Right atrium auricular region (tissue), 2 donors: ENCODE data around the gene SLC35E1. TPM values are rescaled to one million over a fixed set of nuclear protein-coding genes. Genes with fewer than 3 reads are reported as not detected.

Experiments used
- DNase-seq: peaks from one replicate; pipeline ENCODE4 v3.0.0-alpha.2; 2019; ENCODE audit warnings: low spot score
- H3K27ac ChIP-seq, 2 donors: fragments of 200-600 bp; sonication (generic); 1 replicate in 1 of 2; 2 replicates in 1 of 2; pipeline ENCODE4 v1.5.1; 2016 to 2019
- H3K27me3 ChIP-seq, 2 donors: fragments of 200-600 bp; sonication (generic); one replicate each; pipeline versions ENCODE4 v1.5.1 to v1.6.0; 2017 to 2019
- H3K36me3 ChIP-seq: fragments of 200-600 bp; sonication (generic); one replicate; pipeline ENCODE4 v1.5.1; 2016
- H3K4me1 ChIP-seq, 2 donors: fragments of 200-600 bp; sonication (generic); one replicate each; pipeline versions ENCODE4 v1.5.1 to v1.6.0; 2017 to 2019
- H3K4me3 ChIP-seq, 2 donors: fragments of 200-600 bp; sonication (generic); 1 replicate in 1 of 2; 2 replicates in 1 of 2; pipeline ENCODE4 v1.5.1; 2017 to 2019; ENCODE audit warnings: mild to moderate bottlenecking in 1 of 2, moderate library complexity in 1 of 2
- H3K9me3 ChIP-seq, 2 donors: fragments of 200-600 bp; sonication (generic); one replicate each; pipeline ENCODE4 v1.5.1; 2019
- CTCF ChIP-seq, 2 donors: fragments of 200-600 bp; sonication (generic); IDR thresholded peaks; one replicate each; pipeline ENCODE4 v1.5.1; 2019; ENCODE audit warnings: antibody characterized with exemption in 2 of 2
- total RNA-seq, 2 donors: library from RNA; depleted of rRNA; stranded (reverse); fragments of >200 nt; gene quantifications; one replicate each; pipeline ENCODE4 v1.1.0, GENCODE V29; 2016

Gene SLC35E1
- total RNA-seq, 2 donors from 2014 or later, result 27.5 to 34.9 TPM

- Histone ChIP-seq H3K4me1 (peaks cover 0 to 43% of the 10 kb centered on the region in 2 donors), H3K27me3 (no peaks in the 10 kb centered on the region), H3K4me3 (no peak overlapping the region), H3K9me3 (no peaks in the 10 kb centered on the region), H3K36me3 (no peaks in the 10 kb centered on the region), H3K27ac (no peak overlapping the region)
- TF ChIP-seq CTCF (IDR thresholded peaks at IDR 0.05), result no peak
- DNase-seq, result no peak
Measured at GRCh38 chr19:16618248-16618647, 46.0 kb upstream of the SLC35E1 start.

GRCh38 chr19:16615808-16616207 is 43.6 kb upstream of the SLC35E1 start:
- peaks cover 0 to 51% of the 10 kb centered on the region in 2 donors for H3K4me1 ChIP-seq
- no peaks in the 10 kb centered on the region for H3K36me3 ChIP-seq
- H3K4me3 ChIP-seq, result no peak overlapping the region
- no peaks in the 10 kb centered on the region for H3K27me3 ChIP-seq
- no peak for DNase-seq
- no peak overlapping the region for H3K27ac ChIP-seq
- H3K9me3 ChIP-seq, result no peaks in the 10 kb centered on the region
- TF ChIP-seq CTCF (IDR thresholded peaks at IDR 0.05), result no peak

GRCh38 chr19:16614941-16615340 is 42.7 kb upstream of the SLC35E1 start:
- peaks cover 0 to 48% of the 10 kb centered on the region in 2 donors for H3K4me1 ChIP-seq

GRCh38 chr19:16613841-16614240 is 41.6 kb upstream of the SLC35E1 start:
- peaks cover 0 to 38% of the 10 kb centered on the region in 2 donors for H3K4me1 ChIP-seq
- H3K27ac ChIP-seq, result peak overlapping the region; percentile 73 to 78

More at GRCh38 chr19:16614941-16615340, 42.7 kb upstream of the SLC35E1 start:
- TF ChIP-seq CTCF (IDR thresholded peaks at IDR 0.05), result no peak
- no peaks in the 10 kb centered on the region for H3K36me3 ChIP-seq
- H3K27me3 ChIP-seq, result no peaks in the 10 kb centered on the region
- no peak for DNase-seq
- no peak overlapping the region for H3K4me3 ChIP-seq
- H3K9me3 ChIP-seq, result no peaks in the 10 kb centered on the region
- no peak overlapping the region for H3K27ac ChIP-seq

GRCh38 chr19:16612636-16613035 is 40.4 kb upstream of the SLC35E1 start:
- H3K27ac ChIP-seq, result peak overlapping the region; percentile 73 to 78
- no peaks in the 10 kb centered on the region for H3K27me3 ChIP-seq

More at GRCh38 chr19:16613841-16614240, 41.6 kb upstream of the SLC35E1 start:
- H3K27me3 ChIP-seq, result no peaks in the 10 kb centered on the region
- H3K36me3 ChIP-seq, result no peaks in the 10 kb centered on the region
- H3K4me3 ChIP-seq, result no peak overlapping the region
- H3K9me3 ChIP-seq, result no peaks in the 10 kb centered on the region
- no peak for TF ChIP-seq CTCF (IDR thresholded peaks at IDR 0.05)
- DNase-seq, result no peak

More at GRCh38 chr19:16612636-16613035, 40.4 kb upstream of the SLC35E1 start:
- Histone ChIP-seq H3K36me3 (no peaks in the 10 kb centered on the region), H3K4me1 (peaks cover 0 to 48% of the 10 kb centered on the region in 2 donors), H3K9me3 (no peaks in the 10 kb centered on the region), H3K4me3 (no peak overlapping the region)
- no peak for DNase-seq
- no peak for TF ChIP-seq CTCF (IDR thresholded peaks at IDR 0.05)
